Measurements from ENCODE around the gene TOM1.

Gene TOM1

DNA sequence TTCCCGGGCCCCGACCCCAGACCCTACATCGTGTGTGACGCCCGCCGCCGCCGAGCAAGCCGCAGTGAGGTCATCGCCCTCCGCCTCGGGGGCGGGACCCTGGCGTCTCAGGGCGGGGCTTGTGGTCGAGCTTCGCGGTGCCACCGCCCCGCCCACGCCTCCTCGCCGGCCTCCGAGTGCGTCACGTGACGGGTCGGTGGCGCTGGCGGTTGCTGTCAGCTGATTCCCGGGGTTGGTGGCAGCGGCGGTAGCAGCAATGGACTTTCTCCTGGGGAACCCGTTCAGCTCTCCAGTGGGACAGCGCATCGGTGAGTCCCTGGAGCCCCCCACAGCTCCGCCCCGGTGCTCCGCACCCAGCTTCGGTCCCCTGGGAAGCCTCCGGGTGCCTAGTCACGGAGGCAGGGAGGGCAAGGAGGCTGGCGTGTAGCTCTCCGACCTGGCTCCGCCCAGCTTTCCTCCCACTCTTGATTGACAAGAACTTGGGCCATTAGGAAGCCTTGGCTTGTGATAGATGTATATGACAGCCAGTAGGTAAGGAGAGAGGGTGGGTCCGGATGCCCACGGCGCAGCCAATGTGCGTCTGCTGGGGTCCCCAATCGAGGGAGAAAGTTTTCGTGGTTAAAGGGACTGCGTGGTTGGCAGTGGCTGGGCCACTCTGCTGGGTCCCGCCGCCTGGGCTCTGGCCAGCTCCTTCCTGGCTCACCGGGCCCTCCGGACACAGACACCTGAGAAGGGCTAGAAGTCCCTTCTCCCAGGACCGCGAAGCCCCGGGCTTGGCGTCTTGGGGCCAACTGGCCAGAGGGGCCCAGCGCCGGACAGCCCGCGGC, at the start of gene TOM1:
Gene TOM1 (plus strand): TSS at position 222 of the 827 bp plus-strand sequence. CDS start 35 bp downstream, at position 257.
- peak within 1 kb of the TSS; percentile 80 for H3K27ac ChIP-seq
- TF ChIP-seq, protein P1, sequence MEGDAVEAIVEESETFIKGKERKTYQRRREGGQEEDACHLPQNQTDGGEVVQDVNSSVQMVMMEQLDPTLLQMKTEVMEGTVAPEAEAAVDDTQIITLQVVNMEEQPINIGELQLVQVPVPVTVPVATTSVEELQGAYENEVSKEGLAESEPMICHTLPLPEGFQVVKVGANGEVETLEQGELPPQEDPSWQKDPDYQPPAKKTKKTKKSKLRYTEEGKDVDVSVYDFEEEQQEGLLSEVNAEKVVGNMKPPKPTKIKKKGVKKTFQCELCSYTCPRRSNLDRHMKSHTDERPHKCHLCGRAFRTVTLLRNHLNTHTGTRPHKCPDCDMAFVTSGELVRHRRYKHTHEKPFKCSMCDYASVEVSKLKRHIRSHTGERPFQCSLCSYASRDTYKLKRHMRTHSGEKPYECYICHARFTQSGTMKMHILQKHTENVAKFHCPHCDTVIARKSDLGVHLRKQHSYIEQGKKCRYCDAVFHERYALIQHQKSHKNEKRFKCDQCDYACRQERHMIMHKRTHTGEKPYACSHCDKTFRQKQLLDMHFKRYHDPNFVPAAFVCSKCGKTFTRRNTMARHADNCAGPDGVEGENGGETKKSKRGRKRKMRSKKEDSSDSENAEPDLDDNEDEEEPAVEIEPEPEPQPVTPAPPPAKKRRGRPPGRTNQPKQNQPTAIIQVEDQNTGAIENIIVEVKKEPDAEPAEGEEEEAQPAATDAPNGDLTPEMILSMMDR (conservative IDR thresholded peaks at IDR 0.05): no peak

DNA sequence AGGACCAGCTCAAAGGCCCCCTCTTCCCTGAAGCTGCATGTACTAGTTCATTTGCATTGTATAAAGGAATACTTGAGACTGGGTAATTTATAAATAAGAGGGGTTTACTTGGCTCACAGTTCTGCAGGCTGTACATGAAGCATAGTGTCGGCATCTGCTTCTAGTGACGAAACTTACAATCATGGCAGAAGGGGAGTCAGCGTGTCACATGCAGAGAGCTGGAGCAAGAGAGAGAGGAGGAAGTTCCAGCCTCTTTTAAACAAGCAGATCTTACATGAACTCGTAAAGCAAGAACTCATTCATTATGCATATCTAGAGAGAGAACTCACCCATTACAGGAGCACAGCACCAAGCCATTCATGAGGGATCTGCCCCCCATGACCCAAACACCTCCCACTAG, 49.5 kb upstream of the TOM1 start:
- no peak overlapping the region for H3K27ac ChIP-seq
- TF ChIP-seq, protein P1 (conservative IDR thresholded peaks at IDR 0.05): no peak

DNA sequence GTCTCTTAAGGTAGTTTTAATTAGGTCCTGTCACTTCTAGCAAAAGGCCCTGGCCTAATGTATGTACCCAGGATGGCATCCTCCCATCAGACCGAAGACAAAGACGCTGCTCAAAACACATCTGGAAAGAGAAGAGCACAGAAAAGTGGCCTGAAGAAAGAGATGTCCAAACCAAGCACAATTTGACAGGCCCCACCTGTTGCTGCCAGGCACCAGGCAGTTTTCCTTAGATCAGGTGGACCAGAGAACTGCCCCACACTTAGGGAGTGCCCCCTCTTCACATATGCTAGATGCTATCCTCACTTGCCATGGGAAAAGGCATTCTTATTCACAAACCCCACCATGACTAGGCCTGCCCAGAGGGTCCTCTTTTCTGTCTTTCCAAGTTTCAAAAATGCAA, 45.7 kb upstream of the TOM1 start:
- H3K27ac ChIP-seq: no peak overlapping the region
- TF ChIP-seq, protein P1 (conservative IDR thresholded peaks at IDR 0.05): no peak

DNA sequence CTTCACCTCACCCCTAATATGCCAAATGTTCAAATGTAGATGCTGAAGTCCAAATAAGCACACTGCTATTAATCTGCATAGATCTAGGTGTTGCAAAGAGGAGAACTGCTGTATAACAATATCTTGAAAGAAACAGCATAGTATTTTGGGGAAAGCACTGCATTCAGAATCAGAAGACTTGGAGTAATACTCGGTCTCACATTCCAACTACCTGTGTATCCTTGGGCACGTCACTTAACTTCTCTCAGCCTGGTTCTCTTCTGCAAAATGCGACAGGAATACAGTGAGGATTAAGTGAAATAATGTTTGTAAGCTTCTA, 42.7 kb upstream of the TOM1 start:
- TF ChIP-seq, protein P1 (conservative IDR thresholded peaks at IDR 0.05): no peak
- H3K27ac ChIP-seq: peak overlapping the region; percentile 91

DNA sequence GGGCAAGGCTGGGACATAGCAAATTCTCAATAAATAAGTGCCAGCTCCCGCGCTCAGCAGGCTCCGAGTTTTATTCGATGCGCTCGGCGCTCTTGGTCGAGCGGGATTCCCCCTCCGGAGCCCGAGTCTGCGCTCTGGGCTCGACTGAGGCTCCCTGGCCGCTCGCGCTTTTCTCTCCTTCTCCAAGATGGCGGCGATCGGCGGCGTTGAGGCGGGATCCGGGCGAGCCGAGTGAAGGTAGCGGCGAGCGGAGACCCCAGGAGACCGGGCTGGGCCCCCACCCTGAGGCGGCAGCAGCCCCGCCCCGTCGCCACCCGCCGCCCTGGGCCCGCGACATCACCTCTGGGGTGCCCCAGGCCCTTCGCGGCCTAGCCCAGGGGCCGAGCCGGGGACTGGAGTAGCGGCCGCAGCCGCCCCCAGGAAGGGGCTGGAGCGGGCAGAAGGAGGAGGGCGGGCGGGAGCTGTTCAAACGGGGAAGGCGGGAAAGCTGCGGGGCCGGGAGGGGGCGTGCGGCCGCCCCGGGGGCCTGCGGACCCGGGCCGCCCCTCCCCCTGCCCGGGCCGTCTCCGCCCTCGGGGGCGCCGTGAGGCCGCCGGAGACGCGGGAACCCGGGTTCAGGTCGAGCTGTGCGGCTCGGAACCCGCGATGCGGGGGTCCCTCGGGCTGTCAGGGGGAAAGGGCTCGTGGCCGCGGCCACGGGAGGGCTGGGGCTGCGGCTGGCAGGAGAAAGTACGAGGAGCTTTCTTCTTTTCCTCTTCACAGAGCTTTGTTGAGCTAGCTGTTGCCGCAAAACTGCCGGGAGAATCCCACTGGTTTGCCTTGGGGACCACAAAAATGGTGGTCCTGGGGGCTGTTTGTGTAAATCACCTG, 42.1 kb upstream of the TOM1 start, which contains the start of gene HMGXB4:
Gene HMGXB4 (plus strand): TSS at position 173 of the 870 bp plus-strand sequence. CDS start 4,898 bp downstream, outside the sequence.
- TF ChIP-seq, protein P1 (conservative IDR thresholded peaks at IDR 0.05): peak; percentile 31
- H3K27ac ChIP-seq: peak within 1 kb of the TSS; percentile 91

DNA sequence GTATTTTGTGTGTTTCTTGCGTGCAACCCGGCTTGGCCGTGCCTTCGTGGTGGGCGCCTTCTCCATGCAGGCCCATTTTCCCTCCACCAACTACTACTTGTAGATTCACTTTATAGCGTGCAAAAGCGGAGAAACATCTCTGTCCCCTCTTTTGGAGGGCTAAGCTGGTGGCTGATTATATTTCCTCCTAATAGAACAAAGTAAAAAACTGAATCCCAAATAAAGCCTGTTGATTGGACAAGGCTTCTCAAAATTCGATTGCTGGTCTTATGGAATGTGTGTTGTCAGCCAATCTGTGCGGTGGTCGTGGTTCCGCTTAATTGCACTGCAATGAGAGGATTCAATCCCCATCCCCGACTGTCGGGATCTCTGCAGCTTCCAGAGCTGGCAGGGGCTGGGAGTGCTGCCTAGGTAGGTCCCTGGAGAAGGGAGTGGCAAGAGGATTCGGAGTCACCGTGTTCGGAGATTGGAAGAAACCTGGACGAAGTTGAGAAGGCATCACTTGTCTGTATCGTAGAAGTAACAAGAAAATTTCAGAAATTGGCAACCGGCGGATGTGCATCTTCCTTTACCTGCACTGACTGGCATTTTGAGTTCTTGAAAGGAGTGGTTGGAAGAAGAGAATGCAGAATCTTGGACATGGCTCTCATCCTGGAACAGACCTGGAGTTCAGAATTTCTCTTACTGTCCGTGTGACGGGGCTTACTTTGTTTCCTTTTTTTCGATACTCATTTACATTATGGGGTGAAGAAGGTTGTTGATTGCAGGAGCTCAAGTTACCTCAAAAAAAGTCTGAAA, 41.3 kb upstream of the TOM1 start:
- TF ChIP-seq, protein P1 (conservative IDR thresholded peaks at IDR 0.05): no peak
- H3K27ac ChIP-seq: peak overlapping the region; percentile 91
